Mucosa of rectum (tissue), 2 donors: Measurements from ENCODE around the gene STK25.

Source experiments
- H3K27ac ChIP-seq, 2 donors: one replicate each; pipeline ENCODE4 v1.7.0; 2013; ENCODE audit warnings: inconsistent platforms in 2 of 2, low read depth in 2 of 2, low read length in 2 of 2
- H3K27me3 ChIP-seq, 2 donors: one replicate each; pipeline ENCODE4 v1.7.0; 2013; ENCODE audit warnings: low read length in 2 of 2; ENCODE audit not compliant: control insufficient read depth in 2 of 2, insufficient read depth in 2 of 2
- H3K36me3 ChIP-seq, 2 donors: one replicate each; pipeline ENCODE4 v1.7.0; 2013; ENCODE audit warnings: low read length in 2 of 2; ENCODE audit not compliant: control insufficient read depth in 2 of 2, insufficient read depth in 2 of 2
- H3K4me1 ChIP-seq, 2 donors: one replicate each; pipeline ENCODE4 v1.7.0; 2013; ENCODE audit warnings: low read length in 2 of 2, mild to moderate bottlenecking in 1 of 2; ENCODE audit not compliant: control insufficient read depth in 2 of 2, insufficient read depth in 2 of 2
- H3K4me3 ChIP-seq, 2 donors: one replicate each; pipeline ENCODE4 v1.7.0; 2013; ENCODE audit warnings: low read length in 2 of 2
- H3K9ac ChIP-seq, 2 donors: one replicate each; pipeline ENCODE4 v1.7.0; 2013; ENCODE audit warnings: low read length in 2 of 2, low read depth in 1 of 2, mild to moderate bottlenecking in 1 of 2
- H3K9me3 ChIP-seq, 2 donors: one replicate each; pipeline ENCODE4 v1.7.0; 2013; ENCODE audit warnings: low read length in 2 of 2; ENCODE audit not compliant: control insufficient read depth in 2 of 2
- donor health status: healthy.
- donor health status: Normal muscosa, but diverticular disease.

STK25 gene

GRCh38 chr2:241493092-241493491, 15.3 kb downstream of the STK25 start:
- Histone ChIP-seq H3K27me3 (no peaks in the 10 kb centered on the region), H3K4me1 (peaks cover 21 to 52% of the 10 kb centered on the region in 2 donors), H3K4me3 (no peak overlapping the region), H3K36me3 (peaks cover 44 to 56% of the 10 kb centered on the region in 2 donors), H3K27ac (no peak overlapping the region), H3K9ac (no peak overlapping the region), H3K9me3 (no peaks in the 10 kb centered on the region)

DNA sequence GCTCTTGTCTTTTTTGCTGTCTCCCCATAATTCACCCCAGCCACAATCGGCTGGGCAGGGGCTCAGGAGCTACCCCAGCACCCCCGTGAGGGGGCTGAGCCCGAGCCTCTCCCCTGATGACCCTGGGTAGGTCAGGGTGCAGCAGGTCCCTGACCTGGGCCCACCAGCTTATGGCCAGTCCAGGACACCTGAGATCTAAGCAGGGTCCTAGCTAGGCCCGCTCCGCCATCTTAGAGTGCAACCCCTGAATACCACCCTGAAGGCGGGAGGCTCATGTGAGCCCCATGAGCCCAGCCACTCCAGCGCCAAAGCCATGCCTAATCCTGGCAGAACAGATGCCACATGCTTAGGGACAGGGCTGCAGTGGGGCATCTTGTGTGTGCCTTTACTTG, 16.2 kb downstream of the STK25 start:
- H3K4me3 ChIP-seq: no peak overlapping the region
- peaks cover 21 to 44% of the 10 kb centered on the region in 2 donors for H3K4me1 ChIP-seq
- H3K27me3 ChIP-seq: no peaks in the 10 kb centered on the region
- no peak overlapping the region for H3K27ac ChIP-seq
- H3K9ac ChIP-seq: no peak overlapping the region
- H3K9me3 ChIP-seq: no peaks in the 10 kb centered on the region
- peaks cover 43 to 53% of the 10 kb centered on the region in 2 donors for H3K36me3 ChIP-seq

DNA sequence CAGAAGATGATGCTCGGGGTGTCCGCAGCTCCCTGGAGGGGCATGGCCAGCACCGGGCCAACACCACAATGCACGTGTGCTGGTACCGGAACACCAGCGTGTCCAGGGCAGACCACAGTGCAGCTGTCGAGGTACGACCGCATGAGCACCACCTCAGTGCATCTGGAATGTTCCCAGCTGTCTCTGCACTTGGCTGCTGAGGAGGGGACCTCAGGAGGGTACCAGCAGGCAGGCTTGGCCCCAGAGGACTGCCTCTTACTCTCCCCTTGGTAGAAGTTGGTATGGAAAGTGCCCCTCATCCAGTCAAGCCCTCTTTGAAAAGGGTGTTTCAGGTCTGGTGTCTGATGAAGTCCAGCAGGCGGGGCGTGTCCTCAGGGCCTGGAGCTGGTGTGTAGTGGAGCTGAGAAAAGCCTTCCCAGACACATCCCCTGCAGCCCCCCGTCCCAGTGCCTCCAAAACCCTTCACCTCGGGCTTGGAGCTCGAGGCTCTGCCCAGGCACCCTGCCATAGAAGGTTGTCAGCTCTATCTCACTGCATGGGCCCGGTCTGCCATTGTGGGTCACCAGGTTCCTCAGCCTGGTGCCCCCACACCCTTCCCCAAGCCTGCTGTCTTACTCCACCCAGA, 16.7 kb downstream of the STK25 start:
- Histone ChIP-seq H3K27me3 (no peaks in the 10 kb centered on the region), H3K9ac (no peak overlapping the region), H3K4me1 (peaks cover 16 to 39% of the 10 kb centered on the region in 2 donors), H3K36me3 (peaks cover 45 to 53% of the 10 kb centered on the region in 2 donors), H3K9me3 (no peaks in the 10 kb centered on the region), H3K27ac (no peak overlapping the region), H3K4me3 (no peak overlapping the region)

DNA sequence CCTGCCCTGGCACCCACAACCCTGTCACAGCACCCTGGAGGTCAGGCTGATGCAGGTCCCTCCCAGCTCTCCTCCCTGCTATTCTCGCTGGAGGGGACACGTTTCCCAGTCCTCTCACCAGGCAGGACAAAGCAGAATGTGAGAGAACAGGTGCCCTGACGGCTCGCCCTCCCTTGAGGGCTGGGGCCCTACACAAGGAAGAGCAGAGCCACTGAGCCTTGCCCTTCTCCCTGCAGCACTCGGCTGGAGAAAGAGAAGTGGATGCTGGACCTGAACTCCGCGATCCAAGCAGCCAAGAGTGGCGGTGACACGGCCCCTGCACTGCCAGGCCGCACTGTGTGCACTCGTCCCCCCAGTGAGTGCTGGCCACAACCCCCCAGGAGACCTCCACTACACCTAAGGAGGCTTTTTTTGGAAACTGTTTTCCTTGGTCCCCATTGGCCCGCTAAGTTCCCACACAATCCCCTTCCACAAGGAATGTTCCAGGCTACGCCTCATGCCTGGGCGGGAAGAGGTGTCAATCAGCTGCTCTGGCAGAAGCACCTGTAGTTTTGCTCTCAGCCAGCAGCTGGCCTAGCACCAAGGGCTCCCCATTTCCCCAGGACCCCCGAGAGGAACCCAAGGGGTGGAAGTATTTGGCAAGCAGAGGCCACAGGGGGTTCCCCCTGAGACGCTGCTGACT, 17.4 kb downstream of the STK25 start:
- H3K4me1 ChIP-seq: peaks cover 12 to 32% of the 10 kb centered on the region in 2 donors
- H3K4me3 ChIP-seq: no peak overlapping the region
- H3K36me3 ChIP-seq: peaks cover 43 to 52% of the 10 kb centered on the region in 2 donors
- H3K27me3 ChIP-seq: no peaks in the 10 kb centered on the region
- H3K9me3 ChIP-seq: no peaks in the 10 kb centered on the region
- H3K27ac ChIP-seq: no peak overlapping the region
- H3K9ac ChIP-seq: no peak overlapping the region

DNA sequence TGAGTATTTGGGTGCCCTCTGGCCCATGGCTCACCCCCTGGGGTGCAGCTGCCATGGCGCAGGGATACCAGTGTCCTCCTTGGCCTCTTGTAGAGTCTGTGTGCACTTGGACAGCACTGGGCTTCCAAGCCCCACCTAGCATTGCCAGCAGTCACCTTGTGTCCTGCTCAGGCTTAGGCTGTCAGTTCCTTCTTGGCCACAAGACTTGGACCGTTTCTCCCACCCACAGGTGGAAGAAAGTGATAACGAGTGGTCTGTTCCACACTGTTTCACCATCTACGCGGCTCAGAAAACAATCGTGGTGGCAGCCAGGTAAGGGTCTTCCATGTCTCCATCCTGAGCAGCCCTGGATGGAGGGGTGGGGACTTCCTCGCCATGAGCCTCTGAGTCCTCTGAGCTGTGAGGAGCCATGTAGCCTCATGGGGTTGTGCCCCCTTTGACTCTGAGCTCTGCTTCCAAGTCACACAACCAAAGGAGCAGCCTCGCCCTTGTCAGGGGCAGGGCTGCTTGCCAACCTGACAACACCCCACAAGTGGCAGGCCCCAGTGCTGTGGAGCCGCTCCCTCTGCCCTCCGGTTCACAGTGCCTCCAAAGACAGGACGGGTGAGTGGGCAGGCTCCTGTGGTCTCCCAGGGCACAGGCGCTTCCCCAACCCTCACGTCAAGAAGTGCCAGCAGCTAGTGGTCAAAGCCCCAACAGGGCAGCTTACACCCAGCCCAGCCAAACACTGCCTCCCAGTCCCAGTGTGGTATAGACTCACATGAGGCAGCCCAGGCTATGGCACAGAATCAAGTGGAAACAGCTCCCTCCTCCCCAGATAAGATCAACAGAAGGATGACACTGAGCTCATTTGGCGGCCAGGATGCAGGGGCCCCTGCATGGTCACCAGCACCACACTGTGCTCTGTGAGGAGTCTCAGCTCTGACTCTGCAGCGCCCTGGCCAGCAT, 18.4 kb downstream of the STK25 start:
- peak overlapping the region in 1 of 2 donors; percentile 14 for H3K9ac ChIP-seq
- H3K4me1 ChIP-seq: peaks cover 10 to 23% of the 10 kb centered on the region in 2 donors
- H3K27ac ChIP-seq: peak overlapping the region; percentile 34 to 43
- H3K27me3 ChIP-seq: no peaks in the 10 kb centered on the region
- no peaks in the 10 kb centered on the region for H3K9me3 ChIP-seq
- H3K36me3 ChIP-seq: peaks cover 35 to 47% of the 10 kb centered on the region in 2 donors
- H3K4me3 ChIP-seq: no peak overlapping the region

DNA sequence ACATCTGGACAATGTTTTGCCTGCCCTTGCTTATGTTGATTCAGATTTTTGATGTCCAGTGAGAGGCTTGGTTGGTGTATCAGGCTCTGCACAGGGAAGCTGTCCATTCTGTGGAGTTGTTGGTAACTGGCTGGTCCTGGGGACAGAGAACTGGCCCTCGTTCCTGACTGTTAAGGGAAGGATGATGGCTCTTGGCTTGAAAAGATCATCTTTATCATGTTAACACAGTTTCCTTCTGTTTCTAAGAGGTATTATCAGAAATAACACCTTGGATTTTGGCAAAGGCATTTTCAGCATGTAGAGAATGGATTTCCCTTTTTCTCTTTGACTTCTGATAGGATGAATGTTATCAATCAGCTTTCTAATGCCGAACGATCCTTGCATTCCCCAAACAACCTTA, 19.3 kb downstream of the STK25 start:
- no peak overlapping the region for H3K27ac ChIP-seq
- H3K9ac ChIP-seq: no peak overlapping the region
- H3K9me3 ChIP-seq: no peaks in the 10 kb centered on the region
- H3K27me3 ChIP-seq: no peaks in the 10 kb centered on the region
- H3K4me3 ChIP-seq: no peak overlapping the region
- peaks cover 6 to 14% of the 10 kb centered on the region in 2 donors for H3K4me1 ChIP-seq
- peaks cover 40 to 46% of the 10 kb centered on the region in 2 donors for H3K36me3 ChIP-seq

DNA sequence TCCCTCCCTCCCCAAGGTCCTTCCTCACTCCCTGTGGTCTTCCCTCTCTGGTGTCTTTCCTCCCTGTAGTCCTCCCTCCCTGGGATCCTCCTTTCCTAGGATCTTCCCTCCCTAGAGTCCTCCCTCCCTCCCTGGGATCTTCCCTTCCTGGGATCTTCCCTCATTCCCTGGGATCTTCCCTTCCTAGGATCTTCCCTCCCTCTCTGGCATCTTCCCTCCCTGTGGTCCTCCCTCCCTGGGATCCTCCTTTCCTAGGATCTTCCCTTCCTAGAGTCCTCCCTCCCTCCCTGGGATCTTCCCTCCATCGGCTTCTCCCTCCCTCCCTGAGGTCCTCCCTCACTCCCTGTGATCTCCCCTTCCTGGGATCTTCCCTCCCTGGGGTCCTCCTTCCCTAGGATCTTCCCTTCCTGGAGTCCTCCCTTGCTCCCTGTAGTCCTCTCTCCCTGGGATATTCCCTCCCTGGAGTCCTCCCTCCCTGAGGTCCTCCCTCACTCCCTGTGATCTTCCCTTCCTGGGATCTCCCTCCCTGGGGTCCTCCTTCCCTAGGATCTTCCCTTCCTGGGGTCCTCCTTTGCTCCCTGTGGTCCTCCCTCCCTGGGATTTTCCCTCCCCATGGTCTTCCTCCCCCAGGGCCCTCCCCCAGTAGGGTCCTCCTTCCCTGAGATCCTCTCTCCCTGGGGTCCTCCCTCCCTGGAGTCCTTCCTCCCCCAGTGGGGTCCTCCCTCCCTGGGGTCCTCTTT, 23.0 kb downstream of the STK25 start:
- peaks cover 2 to 9% of the 10 kb centered on the region in 2 donors for H3K4me1 ChIP-seq
- no peaks in the 10 kb centered on the region for H3K9me3 ChIP-seq
- no peak overlapping the region for H3K4me3 ChIP-seq
- no peak overlapping the region for H3K9ac ChIP-seq
- no peak overlapping the region for H3K27ac ChIP-seq
- peaks cover 26 to 39% of the 10 kb centered on the region in 2 donors for H3K36me3 ChIP-seq
- H3K27me3 ChIP-seq: no peaks in the 10 kb centered on the region

GRCh38 chr2:241483305-241483704, 25.1 kb downstream of the STK25 start:
- Histone ChIP-seq H3K4me1 (no peaks in the 10 kb centered on the region), H3K9me3 (no peaks in the 10 kb centered on the region), H3K4me3 (no peak overlapping the region), H3K27me3 (no peaks in the 10 kb centered on the region), H3K9ac (no peak overlapping the region), H3K27ac (no peak overlapping the region), H3K36me3 (peaks cover 33 to 43% of the 10 kb centered on the region in 2 donors)

DNA sequence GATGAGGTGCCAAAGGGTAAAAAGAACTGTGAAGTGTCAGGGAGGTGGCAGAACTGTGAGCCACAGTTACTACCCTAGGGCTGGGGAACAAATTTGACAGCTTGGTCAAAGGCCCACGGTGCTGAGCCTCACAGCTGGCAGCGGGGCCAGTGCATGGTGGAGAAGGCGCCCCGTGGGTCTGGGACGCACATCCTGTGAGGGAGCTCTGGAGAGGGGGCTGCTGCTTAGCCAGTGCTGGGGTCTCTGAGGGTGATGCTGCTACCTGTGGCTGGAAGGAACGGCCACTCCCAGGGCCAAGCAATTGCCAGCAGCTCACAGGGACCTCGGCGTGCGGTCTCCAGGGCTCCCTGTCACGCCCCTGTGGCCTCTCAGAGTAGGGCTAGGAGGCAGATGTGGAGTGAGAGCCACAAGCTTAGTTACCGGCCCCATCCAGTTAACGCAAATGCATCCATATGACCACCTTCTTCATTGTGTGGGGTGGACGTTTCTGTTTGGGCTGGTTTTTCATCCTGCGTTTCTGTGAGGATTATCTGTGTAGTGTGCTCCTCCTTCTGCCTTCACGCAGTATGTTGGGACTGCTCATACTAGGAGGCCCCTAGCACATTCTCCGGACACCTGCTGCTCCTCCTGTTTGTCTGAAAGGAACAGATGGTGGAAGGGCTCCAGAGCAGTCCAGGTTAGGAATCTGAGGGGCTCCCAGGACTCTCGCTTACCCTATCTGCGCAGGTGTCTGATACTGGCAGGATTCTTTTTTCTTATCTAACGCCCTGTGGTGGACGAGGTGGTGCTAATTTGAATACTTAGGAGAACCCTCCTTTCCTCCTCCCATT, 26.0 kb downstream of the STK25 start:
- Histone ChIP-seq H3K4me3 (no peak overlapping the region), H3K9ac (no peak overlapping the region), H3K9me3 (no peaks in the 10 kb centered on the region), H3K36me3 (peaks cover 42 to 45% of the 10 kb centered on the region in 2 donors), H3K27ac (no peak overlapping the region), H3K27me3 (no peaks in the 10 kb centered on the region), H3K4me1 (no peaks in the 10 kb centered on the region)
